ENCODE results near the gene COL4A3.
"Not testable (repeated sequence)": the region's sequence is repeated elsewhere in the genome, so short reads cannot be mapped to it uniquely, and the experiment has no call there.

The COL4A3 gene

DNA sequence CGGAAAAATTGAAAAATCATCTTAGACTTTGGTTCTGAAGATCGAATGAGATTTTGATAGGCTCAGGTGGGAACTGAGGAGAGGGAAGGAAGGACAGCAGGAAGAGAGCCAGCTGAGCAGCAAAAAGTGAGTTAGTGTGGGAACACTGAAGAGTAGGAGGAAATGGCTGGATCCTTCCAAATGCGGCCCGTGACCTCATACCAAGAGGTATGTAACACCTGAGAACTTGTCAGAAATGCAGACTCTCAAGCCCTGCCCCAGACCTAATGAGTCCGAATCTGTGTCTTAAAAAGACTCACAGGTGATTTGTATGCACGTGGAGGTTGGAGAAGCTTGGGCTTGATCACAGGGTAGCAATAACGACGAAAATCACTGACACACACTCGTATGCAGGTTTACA, 42.0 kb downstream of the COL4A3 start:
- DNase-seq (ENCODE audit: low read depth in 2 of 2): no peak

DNA sequence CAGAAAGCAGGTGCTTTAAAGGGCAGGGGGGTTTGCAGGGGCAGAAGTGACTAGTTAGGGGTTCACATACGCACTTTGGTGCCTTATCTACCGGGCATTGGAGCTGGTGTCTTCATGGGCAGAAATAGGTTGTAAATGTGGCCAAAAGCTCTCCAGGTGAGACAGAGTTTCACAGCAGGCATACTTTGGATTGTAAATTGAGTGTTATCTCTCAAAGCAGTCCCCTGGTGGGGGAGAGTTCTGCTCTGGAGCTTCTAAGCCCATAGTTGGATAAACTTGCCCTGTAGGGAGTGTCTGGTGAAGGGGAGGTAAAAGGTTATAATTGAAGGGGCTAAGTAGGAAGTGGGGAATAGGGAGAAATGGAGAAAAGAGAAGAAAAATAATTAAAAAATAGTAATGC, 43.1 kb downstream of the COL4A3 start:
- no peak for DNase-seq (ENCODE audit: low read depth in 2 of 2)

- DNase-seq (ENCODE audit: low read depth in 2 of 2): no peak
Measured at GRCh38 chr2:227214622-227215041, 50.2 kb downstream of the COL4A3 start.

- DNase-seq (ENCODE audit: low read depth in 2 of 2): no peak
Measured at GRCh38 chr2:227219312-227220105, 55.1 kb downstream of the COL4A3 start.

GRCh38 chr2:227221120-227221519, 56.7 kb downstream of the COL4A3 start:
- DNase-seq (ENCODE audit: low read depth in 2 of 2): no peak

- DNase-seq (ENCODE audit: low read depth in 2 of 2): no peak
Measured at GRCh38 chr2:227222292-227222691, 57.9 kb downstream of the COL4A3 start.

DNA sequence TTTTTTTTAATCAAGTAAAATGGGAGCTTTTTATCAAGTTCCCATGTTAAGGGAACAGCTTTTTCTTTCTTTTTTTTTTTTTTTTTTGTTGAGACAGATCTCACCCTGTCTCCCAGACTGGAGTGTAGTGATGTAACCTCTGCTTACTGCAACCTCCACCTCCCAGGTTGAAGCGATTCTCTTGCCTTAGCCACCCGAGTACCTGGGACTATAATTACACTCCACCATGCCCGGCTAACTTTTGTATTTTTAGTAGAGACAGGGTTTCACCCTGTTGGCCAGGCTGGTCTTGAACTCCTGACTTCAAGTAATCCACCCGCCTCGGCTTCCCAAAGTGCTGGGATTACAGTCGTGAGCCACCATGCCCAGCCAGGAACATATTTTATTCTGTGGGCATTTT, 61.2 kb downstream of the COL4A3 start:
- not testable (repeated sequence) for DNase-seq (ENCODE audit: low read depth in 2 of 2)

DNA sequence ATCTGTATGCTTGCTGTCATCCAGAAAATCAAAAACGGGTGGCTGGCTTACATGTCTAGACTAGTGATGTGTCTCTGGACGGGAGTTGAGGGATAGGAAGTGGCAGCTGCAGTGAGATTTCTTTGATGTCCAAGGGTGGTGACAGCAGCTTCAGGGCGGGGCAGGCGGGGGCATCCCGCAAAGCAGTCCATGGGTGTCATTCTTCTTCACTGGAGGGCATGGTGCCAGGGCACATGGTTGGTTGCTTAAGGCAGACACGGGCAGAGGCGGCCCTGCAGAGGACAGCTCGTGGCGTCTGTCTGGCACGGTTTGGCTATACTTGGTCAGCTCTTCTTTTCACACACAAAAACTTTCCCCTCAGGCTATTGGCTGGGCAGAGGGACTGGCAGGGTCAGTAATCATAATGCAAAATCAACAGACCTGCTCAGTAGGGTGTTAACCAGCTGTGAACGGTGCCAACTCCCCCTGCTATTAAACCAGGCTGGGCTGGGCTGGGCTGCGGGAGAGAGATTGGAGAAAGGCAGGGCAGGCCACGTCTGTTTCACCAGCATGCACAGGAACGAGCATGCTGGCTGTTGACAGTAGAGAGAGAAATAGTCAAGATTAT, 63.7 kb downstream of the COL4A3 start:
- no peak for DNase-seq (ENCODE audit: low read depth in 2 of 2)

GRCh38 chr2:227230151-227230550, 65.7 kb downstream of the COL4A3 start:
- DNase-seq (ENCODE audit: low read depth in 2 of 2): no peak

DNA sequence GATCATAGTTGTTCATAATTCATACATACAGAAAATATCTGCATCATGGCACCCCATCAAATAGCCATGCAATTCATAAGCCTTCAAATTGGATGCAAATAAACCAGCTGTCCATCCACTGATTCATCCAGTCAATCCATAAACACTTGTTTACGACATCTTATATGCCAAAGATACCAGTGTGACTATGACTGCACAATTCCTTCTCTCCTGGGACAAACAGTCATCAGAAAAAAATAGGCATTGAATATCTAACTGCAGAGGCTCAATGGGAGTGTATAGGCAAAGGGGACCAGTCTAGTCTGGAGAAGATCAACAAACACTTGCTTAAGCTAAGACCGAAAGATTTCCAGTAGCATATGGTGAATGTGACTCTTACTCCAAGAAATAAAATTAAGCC, 70.0 kb downstream of the COL4A3 start:
- DNase-seq (ENCODE audit: low read depth in 2 of 2): no peak

DNA sequence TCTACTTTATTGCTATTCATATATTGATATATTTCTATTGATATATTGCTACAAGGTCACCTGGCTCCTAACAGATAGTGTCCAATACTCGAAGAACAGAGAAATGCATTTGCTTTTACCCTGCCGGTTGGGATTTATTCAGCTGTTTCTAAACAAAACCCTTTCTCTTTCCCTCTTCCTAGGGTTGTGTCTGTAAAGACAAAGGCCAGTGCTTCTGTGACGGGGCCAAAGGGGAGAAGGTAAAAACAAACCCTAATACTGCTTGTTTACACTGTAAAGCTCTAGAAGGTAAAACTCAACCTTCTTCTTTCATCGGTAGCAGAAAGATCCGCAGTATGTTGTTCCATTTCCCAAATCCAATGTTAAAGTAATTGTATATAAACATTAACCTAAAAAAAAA, 73.4 kb downstream of the COL4A3 start:
- DNase-seq (ENCODE audit: low read depth in 2 of 2): no peak

DNA sequence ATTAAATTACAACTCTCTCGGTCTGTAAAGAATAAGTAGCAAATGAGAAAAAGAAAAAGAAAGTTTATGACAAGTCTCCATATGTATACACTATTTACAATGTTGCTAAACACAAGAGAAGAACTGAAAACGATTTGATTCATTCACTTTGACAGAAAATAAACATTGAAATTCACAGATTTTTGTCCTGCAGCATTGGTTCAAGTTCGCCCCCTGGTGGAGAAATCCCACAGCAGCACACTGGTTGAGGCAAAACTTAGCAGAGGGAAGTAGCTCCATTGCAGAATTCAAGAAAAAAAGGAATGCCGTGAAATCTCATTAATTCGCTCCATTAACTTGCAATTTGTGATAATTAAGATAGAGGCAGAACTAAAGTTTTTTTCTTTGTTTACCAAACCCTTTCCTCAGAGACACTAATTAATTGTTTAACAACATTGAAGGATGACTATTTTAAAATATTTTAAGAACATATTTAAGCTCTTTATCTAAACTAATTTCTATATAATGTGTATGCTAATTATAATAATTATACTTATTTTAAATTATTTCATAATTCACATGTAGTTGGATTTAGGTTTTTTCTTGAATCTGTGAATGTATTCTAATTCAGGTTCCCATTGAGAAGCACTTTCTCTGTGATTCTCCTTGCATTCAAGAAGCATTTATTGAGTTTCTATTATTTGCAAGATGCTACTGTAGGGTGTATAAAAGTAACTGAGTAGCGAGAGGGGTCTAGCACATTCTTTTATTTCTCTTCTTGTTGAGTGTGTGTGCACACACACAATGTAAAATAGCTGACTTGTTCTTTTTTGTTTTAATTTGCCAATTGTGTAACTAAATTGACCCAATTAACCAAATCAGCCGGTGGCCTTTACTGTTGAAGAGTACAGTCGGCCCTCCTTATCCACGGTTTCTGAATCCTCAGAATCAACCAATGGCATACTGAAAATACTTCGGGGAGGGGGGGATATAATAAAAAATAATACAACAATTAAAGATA, 74.1 kb downstream of the COL4A3 start:
- DNase-seq (ENCODE audit: low read depth in 2 of 2): peak; percentile 8 to 41

DNA sequence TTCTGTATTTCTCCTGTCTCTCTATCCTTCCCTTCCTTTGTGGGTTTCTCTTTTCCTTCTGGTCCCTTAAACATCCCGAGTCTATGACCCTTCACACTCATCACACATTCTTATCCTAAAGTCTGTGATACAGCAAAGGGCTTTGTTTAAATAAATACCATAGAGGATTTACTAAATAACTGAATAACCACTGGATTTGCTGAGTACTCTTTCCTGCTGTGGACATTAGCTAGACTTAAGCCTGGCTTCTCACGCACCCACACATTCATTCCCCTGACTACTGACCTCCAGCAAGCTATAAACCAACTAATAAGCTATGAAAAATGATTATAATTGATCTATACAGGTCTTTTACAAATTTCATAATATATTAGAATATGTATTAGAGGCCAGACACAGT, 76.6 kb downstream of the COL4A3 start:
- DNase-seq (ENCODE audit: low read depth in 2 of 2): no peak

GRCh38 chr2:227248876-227249275, 84.5 kb downstream of the COL4A3 start:
- no peak for DNase-seq (ENCODE audit: low read depth in 2 of 2)

GRCh38 chr2:227252831-227253230, 88.4 kb downstream of the COL4A3 start:
- no peak for DNase-seq (ENCODE audit: low read depth in 2 of 2)

GRCh38 chr2:227256605-227257004, 92.2 kb downstream of the COL4A3 start:
- DNase-seq (ENCODE audit: low read depth in 2 of 2): no peak

- no peak for DNase-seq (ENCODE audit: low read depth in 2 of 2)
Measured at GRCh38 chr2:227257820-227258219, 93.4 kb downstream of the COL4A3 start.

GRCh38 chr2:227260041-227260440, 95.6 kb downstream of the COL4A3 start:
- DNase-seq (ENCODE audit: low read depth in 2 of 2): no peak

DNA sequence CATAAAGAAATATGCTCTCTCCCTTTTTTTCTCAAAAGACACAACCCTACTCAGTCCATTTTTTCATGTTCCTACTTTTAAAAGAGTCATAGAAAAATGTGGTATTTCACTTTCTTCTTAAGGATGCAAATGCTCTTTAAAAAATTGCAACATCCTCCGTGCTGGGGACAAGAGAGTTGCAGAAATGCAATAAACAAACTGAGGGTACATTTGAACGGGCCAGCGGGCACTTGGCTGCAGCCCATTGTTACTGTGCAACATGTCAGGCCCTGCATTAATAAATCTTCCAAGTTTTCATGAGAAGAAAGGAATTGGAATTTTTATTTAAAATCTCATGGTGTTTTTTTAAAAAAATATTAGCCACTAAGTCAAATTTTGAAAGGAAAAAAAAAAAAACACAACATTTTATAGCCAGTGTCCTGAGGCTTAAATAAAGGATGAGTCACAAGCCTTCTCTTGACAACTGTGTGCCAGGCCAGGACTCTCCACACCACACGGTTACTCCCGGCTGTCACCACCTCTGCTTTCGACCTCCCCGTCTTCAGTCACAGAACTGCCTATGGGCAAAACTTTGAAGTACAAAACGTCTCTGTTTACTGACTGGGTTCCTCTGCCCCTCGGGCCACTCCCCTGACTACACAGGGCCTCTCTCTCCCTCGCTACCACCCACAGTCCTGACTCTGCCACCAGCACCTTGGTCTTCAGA, 103.1 kb downstream of the COL4A3 start:
- DNase-seq (ENCODE audit: low read depth in 2 of 2): no peak

- no peak for DNase-seq (ENCODE audit: low read depth in 2 of 2)
Measured at GRCh38 chr2:227280895-227281294, 116.5 kb downstream of the COL4A3 start.

- no peak for DNase-seq (ENCODE audit: low read depth in 2 of 2)
Measured at GRCh38 chr2:227285741-227286236, 121.4 kb downstream of the COL4A3 start.

All from stimulated activated CD4-positive, alpha-beta T cell treated with anti-CD3 and anti-CD28 coated beads, Interleukin-1b, Interleukin-23, amount 100 ng/mL, for 1 hour (primary cell).